ENCODE measurements around the gene FCER1A. TPM values are rescaled to one million over a fixed set of nuclear protein-coding genes. Genes with fewer than 3 reads are reported as not detected.

Gene FCER1A
- total RNA-seq, 2 experiments from 2014 or later, result not detected

GRCh38 chr1:159279773-159280172 is 22.4 kb upstream of the FCER1A start:
- H3K36me3 ChIP-seq (ENCODE audit: insufficient read depth, low read length), result no peaks in the 10 kb centered on the region
- no peaks in the 10 kb centered on the region for H3K79me2 ChIP-seq (ENCODE audit: insufficient read depth, low read depth, low read length)
- intact Hi-C loops (cut with micrococcal nuclease; ENCODE audit: unreplicated experiment), result no loop called here
- H3K9me2 ChIP-seq (ENCODE audit: insufficient read depth, low read length), result no peaks in the 10 kb centered on the region
- H3K4me1 ChIP-seq (ENCODE audit: insufficient read depth, low read length, poor library complexity, severe bottlenecking), result no peaks in the 10 kb centered on the region
- no peak overlapping the region for H3K4me2 ChIP-seq (ENCODE audit: low read length)
- no peak overlapping the region for H3K4me3 ChIP-seq (ENCODE audit: low read depth, low read length, poor library complexity, severe bottlenecking)
- no peaks in the 10 kb centered on the region for H4K20me1 ChIP-seq (ENCODE audit: insufficient read depth, low read length)
- TF ChIP-seq EZH2phosphoT487 (IDR thresholded peaks at IDR 0.05; ENCODE audit: borderline replicate concordance, low read depth, low read length), result no peak
- TF ChIP-seq CTCF (conservative IDR thresholded peaks at IDR 0.05; ENCODE audit: low read length), result no peak
- no peak overlapping the region for H2AFZ ChIP-seq (ENCODE audit: low read length)
- no peaks in the 10 kb centered on the region for H3K9me3 ChIP-seq (ENCODE audit: low read length)
- no TSS peak for BruUV-seq (replicated peaks)
- POLR2A ChIA-PET, result no interaction called here
- CTCF ChIA-PET (ENCODE audit: unreplicated experiment), result no interaction called here
- H3K27ac ChIP-seq (ENCODE audit: low read depth, low read length, poor library complexity, severe bottlenecking), result no peak overlapping the region
- DNase-seq (ENCODE audit: low spot score), result no peak

GRCh38 chr1:159282118-159282517 is 20.0 kb upstream of the FCER1A start:
- POLR2A ChIA-PET, result no interaction called here
- no peaks in the 10 kb centered on the region for H3K9me2 ChIP-seq (ENCODE audit: insufficient read depth, low read length)
- no peaks in the 10 kb centered on the region for H3K9me3 ChIP-seq (ENCODE audit: low read length)
- no peaks in the 10 kb centered on the region for H3K79me2 ChIP-seq (ENCODE audit: insufficient read depth, low read depth, low read length)
- BruUV-seq (replicated peaks), result no TSS peak
- H3K4me2 ChIP-seq (ENCODE audit: low read length), result no peak overlapping the region
- intact Hi-C loops (cut with micrococcal nuclease; ENCODE audit: unreplicated experiment), result no loop called here
- H4K20me1 ChIP-seq (ENCODE audit: insufficient read depth, low read length), result no peaks in the 10 kb centered on the region
- TF ChIP-seq EZH2phosphoT487 (IDR thresholded peaks at IDR 0.05; ENCODE audit: borderline replicate concordance, low read depth, low read length), result no peak
- TF ChIP-seq CTCF (conservative IDR thresholded peaks at IDR 0.05; ENCODE audit: low read length), result no peak
- no peaks in the 10 kb centered on the region for H3K4me1 ChIP-seq (ENCODE audit: insufficient read depth, low read length, poor library complexity, severe bottlenecking)
- no peaks in the 10 kb centered on the region for H3K36me3 ChIP-seq (ENCODE audit: insufficient read depth, low read length)
- no peak overlapping the region for H3K27ac ChIP-seq (ENCODE audit: low read depth, low read length, poor library complexity, severe bottlenecking)
- DNase-seq (ENCODE audit: low spot score), result no peak
- no peak overlapping the region for H3K4me3 ChIP-seq (ENCODE audit: low read depth, low read length, poor library complexity, severe bottlenecking)
- CTCF ChIA-PET (ENCODE audit: unreplicated experiment), result no interaction called here
- H2AFZ ChIP-seq (ENCODE audit: low read length), result no peak overlapping the region

GRCh38 chr1:159289060-159289459 is 13.1 kb upstream of the FCER1A start:
- DNase-seq (ENCODE audit: low spot score), result no peak
- Histone ChIP-seq H3K9me3 (ENCODE audit: low read length) (no peaks in the 10 kb centered on the region), H3K9me2 (ENCODE audit: insufficient read depth, low read length) (no peaks in the 10 kb centered on the region), H3K36me3 (ENCODE audit: insufficient read depth, low read length) (no peaks in the 10 kb centered on the region), H2AFZ (ENCODE audit: low read length) (no peak overlapping the region), H3K4me3 (ENCODE audit: low read depth, low read length, poor library complexity, severe bottlenecking) (no peak overlapping the region), H4K20me1 (ENCODE audit: insufficient read depth, low read length) (no peaks in the 10 kb centered on the region), H3K79me2 (ENCODE audit: insufficient read depth, low read depth, low read length) (no peaks in the 10 kb centered on the region), H3K4me1 (ENCODE audit: insufficient read depth, low read length, poor library complexity, severe bottlenecking) (no peaks in the 10 kb centered on the region), H3K27ac (ENCODE audit: low read depth, low read length, poor library complexity, severe bottlenecking) (no peak overlapping the region), H3K4me2 (ENCODE audit: low read length) (no peak overlapping the region)
- TF ChIP-seq EZH2phosphoT487 (IDR thresholded peaks at IDR 0.05; ENCODE audit: borderline replicate concordance, low read depth, low read length) (no peak), CTCF (conservative IDR thresholded peaks at IDR 0.05; ENCODE audit: low read length) (no peak)
- BruUV-seq (replicated peaks), result no TSS peak
- POLR2A ChIA-PET, result no interaction called here
- CTCF ChIA-PET (ENCODE audit: unreplicated experiment), result no interaction called here
- intact Hi-C loops (cut with micrococcal nuclease; ENCODE audit: unreplicated experiment), result no loop called here

All from OCI-LY7 (cell line).